Uterus (tissue), 4 donors: ENCODE results near the gene DIP2A. TPM values are rescaled to one million over a fixed set of nuclear protein-coding genes. Genes with fewer than 3 reads are reported as not detected.

Source experiments
- DNase-seq, 2 donors: peaks; one replicate each; pipeline ENCODE4 v3.0.0-alpha.2; 2019 to 2020
- H3K27ac ChIP-seq, 2 donors: fragments of 200-600 bp; sonication (generic); 1 replicate in 1 of 2; 2 replicates in 1 of 2; pipeline ENCODE4 v1.5.1; 2016 to 2018
- H3K27me3 ChIP-seq, 2 donors: fragments of 200-600 bp; sonication (generic); one replicate each; pipeline ENCODE4 v1.5.1; 2018 to 2019; ENCODE audit warnings: control low read depth in 1 of 2
- H3K36me3 ChIP-seq, 2 donors: fragments of 200-600 bp; sonication (generic); one replicate each; pipeline ENCODE4 v1.5.1; 2019; ENCODE audit warnings: control low read depth in 1 of 2
- H3K4me1 ChIP-seq, 2 donors: fragments of 200-600 bp; sonication (generic); one replicate each; pipeline ENCODE4 v1.5.1; 2018 to 2019; ENCODE audit warnings: control low read depth in 1 of 2
- H3K4me3 ChIP-seq, 2 donors: fragments of 200-600 bp; sonication (generic); 1 replicate in 1 of 2; 2 replicates in 1 of 2; pipeline ENCODE4 v1.5.1; 2018 to 2019; ENCODE audit warnings: mild to moderate bottlenecking in 1 of 2
- H3K9me3 ChIP-seq, 2 donors: fragments of 200-600 bp; sonication (generic); one replicate each; pipeline ENCODE4 v1.5.1; 2019; ENCODE audit warnings: control low read depth in 1 of 2
- CTCF ChIP-seq, 4 experiments: fragments of 200-600 bp in 2 of 4; fragments of 450-650 bp in 2 of 4; sonication (generic) in 2 of 4; IDR thresholded peaks; one replicate each; pipeline ENCODE4 v1.5.1; 2016 to 2019; ENCODE audit warnings: antibody characterized with exemption in 4 of 4, mild to moderate bottlenecking in 2 of 4, moderate library complexity in 1 of 4
- POLR2A ChIP-seq, 2 donors: fragments of 450-650 bp; IDR thresholded peaks; one replicate each; pipeline ENCODE4 v1.6.1; 2016; ENCODE audit warnings: antibody characterized with exemption in 2 of 2, mild to moderate bottlenecking in 1 of 2, moderate library complexity in 1 of 2
- intact Hi-C: fragments of 100-400 bp; cut with DNase I; formaldehyde crosslinking; loops from one replicate; pipeline ENCODE4 v1.15.1; 2023; ENCODE audit warnings: low total_unique reads
- total RNA-seq, 4 donors: library from RNA; depleted of rRNA in 3 of 4; stranded (reverse); fragments of >200 nt in 3 of 4; gene quantifications; one replicate each; pipeline versions ENCODE4 v1.1.0 to v1.2.4, GENCODE V29; 2014 to 2023
- donor health status: DM: yes; HTN: yes; CAD: no.

Gene DIP2A
- total RNA-seq, 4 donors from 2014 or later = 51.0 to 56.3 (median 51.6) TPM

- H3K36me3 ChIP-seq = no peaks in the 10 kb centered on the region
- DNase-seq = no peak
- H3K27ac ChIP-seq = no peak overlapping the region
- no peak for TF ChIP-seq POLR2A (IDR thresholded peaks at IDR 0.05)
- TF ChIP-seq CTCF (IDR thresholded peaks at IDR 0.05) = no peak
- peaks cover 0 to 8% of the 10 kb centered on the region in 2 donors for H3K4me1 ChIP-seq
- no peak overlapping the region for H3K4me3 ChIP-seq
- no peaks in the 10 kb centered on the region for H3K9me3 ChIP-seq
- intact Hi-C loops = no loop called here
- H3K27me3 ChIP-seq = no peaks in the 10 kb centered on the region
Measured at GRCh38 chr21:46600305-46600704, 141.6 kb downstream of the DIP2A start.

DNA sequence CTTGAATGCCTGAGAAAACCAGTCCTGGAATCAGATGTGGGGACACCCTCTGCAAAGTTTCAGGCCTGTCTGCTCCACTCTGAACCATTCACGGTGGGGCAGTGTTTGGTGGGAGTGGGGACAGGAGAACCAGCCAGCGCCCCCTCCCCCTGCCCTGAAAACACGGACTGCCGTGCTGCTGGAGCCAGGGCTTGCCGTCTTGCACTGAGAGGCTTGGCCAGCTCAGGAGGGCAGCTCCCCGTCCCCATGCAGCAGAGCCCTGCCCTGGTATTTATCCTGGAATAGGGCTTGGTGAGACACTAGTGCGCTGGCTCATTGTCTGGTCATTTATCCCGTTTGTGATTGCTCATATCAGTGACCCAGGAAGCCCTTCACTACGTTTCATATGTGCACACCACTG is 142.3 kb downstream of the DIP2A start:
- peaks cover 0 to 8% of the 10 kb centered on the region in 2 donors for H3K4me1 ChIP-seq
- no peak for TF ChIP-seq POLR2A (IDR thresholded peaks at IDR 0.05)
- no peak for TF ChIP-seq CTCF (IDR thresholded peaks at IDR 0.05)
- H3K27ac ChIP-seq = no peak overlapping the region
- no peak overlapping the region for H3K4me3 ChIP-seq
- no peaks in the 10 kb centered on the region for H3K36me3 ChIP-seq
- intact Hi-C loops = no loop called here
- no peaks in the 10 kb centered on the region for H3K9me3 ChIP-seq
- DNase-seq = no peak
- H3K27me3 ChIP-seq = no peaks in the 10 kb centered on the region

- Histone ChIP-seq H3K4me1 (peaks cover 0 to 8% of the 10 kb centered on the region in 2 donors), H3K9me3 (no peaks in the 10 kb centered on the region), H3K27me3 (no peaks in the 10 kb centered on the region), H3K4me3 (no peak overlapping the region), H3K36me3 (no peaks in the 10 kb centered on the region), H3K27ac (no peak overlapping the region)
- intact Hi-C loops = no loop called here
- no peak for DNase-seq
- TF ChIP-seq CTCF (IDR thresholded peaks at IDR 0.05) (no peak), POLR2A (IDR thresholded peaks at IDR 0.05) (no peak)
Measured at GRCh38 chr21:46603228-46603627, 144.5 kb downstream of the DIP2A start.

- intact Hi-C loops = no loop called here
- Histone ChIP-seq H3K4me1 (no peaks in the 10 kb centered on the region), H3K9me3 (no peaks in the 10 kb centered on the region), H3K4me3 (no peak overlapping the region), H3K36me3 (no peaks in the 10 kb centered on the region), H3K27me3 (no peaks in the 10 kb centered on the region), H3K27ac (no peak overlapping the region)
- no peak for TF ChIP-seq CTCF (IDR thresholded peaks at IDR 0.05)
- DNase-seq = no peak
Measured at GRCh38 chr21:46604329-46604974, 145.8 kb downstream of the DIP2A start.

DNA sequence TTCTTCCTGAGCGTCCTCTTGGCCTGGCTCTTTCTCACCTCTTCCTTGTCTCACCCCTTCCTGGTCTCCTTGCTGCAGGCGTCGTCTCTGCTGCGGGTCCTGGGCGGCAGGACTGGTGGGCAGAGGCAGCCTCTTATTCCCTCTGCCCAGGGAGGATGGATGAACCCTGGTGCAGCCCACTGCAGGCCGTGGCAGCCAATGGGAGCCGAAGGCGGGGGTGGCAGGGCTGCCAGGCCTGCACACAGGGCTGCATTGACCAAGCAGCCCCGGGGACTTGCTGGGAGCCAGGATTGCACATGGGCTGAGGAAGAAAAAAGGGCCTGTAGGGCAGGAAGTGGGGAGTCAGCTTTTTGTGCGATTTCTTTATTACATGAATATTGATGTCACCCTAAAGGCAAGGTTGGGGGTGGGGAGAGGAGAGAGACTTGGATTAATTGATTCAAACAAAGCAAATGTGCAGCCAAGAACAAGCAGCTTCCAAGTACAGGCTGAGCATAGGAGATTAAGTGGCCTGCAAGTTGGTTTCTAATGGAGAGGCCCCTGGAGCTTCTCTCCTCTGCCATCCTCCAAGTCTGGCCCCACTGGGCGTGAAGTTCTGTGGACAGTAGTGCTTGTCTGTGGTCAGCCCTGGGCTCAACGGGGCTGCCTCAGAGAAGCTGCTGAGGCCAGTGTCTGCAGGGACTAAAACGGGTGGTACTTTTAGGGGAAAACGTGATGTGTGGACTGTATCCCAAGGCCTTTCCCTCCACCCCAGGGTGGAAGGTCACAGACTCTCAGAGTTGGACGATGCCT is 146.5 kb downstream of the DIP2A start, which contains the start of gene S100B:
Gene S100B (minus strand): TSS at position 108 of the 792 bp plus-strand sequence. CDS start 2,667 bp downstream, outside the sequence.
- TF ChIP-seq POLR2A (IDR thresholded peaks at IDR 0.05) (no peak), CTCF (IDR thresholded peaks at IDR 0.05) (no peak)
- H3K27ac ChIP-seq = no peak within 1 kb of the TSS
- no peak for DNase-seq
- H3K4me1 ChIP-seq = no peaks in the 10 kb centered on the region
- H3K9me3 ChIP-seq = no peaks in the 10 kb centered on the region
- H3K27me3 ChIP-seq = no peaks in the 10 kb centered on the region
- H3K4me3 ChIP-seq = no peak within 1 kb of the TSS
- intact Hi-C loops = no loop called here
- no peaks in the 10 kb centered on the region for H3K36me3 ChIP-seq
